Stomach smooth muscle (tissue), 2 donors: ENCODE results near the gene CCL13.

ENCODE experiments used
- H3K27ac ChIP-seq: one replicate; pipeline ENCODE4 v1.7.0; 2013; ENCODE audit warnings: mild to moderate bottlenecking, low read length, inconsistent platforms
- H3K27me3 ChIP-seq, 2 donors: one replicate each; pipeline ENCODE4 v1.7.0; 2013; ENCODE audit warnings: low read length in 2 of 2; ENCODE audit not compliant: insufficient read depth in 2 of 2, control insufficient read depth in 1 of 2
- H3K36me3 ChIP-seq, 2 donors: one replicate each; pipeline ENCODE4 v1.7.0; 2013; ENCODE audit warnings: low read length in 2 of 2; ENCODE audit not compliant: control insufficient read depth in 2 of 2, insufficient read depth in 2 of 2
- H3K4me1 ChIP-seq: one replicate; pipeline ENCODE4 v1.7.0; 2013; ENCODE audit warnings: low read length; ENCODE audit not compliant: control insufficient read depth, insufficient read depth
- H3K4me3 ChIP-seq, 2 donors: one replicate each; pipeline ENCODE4 v1.7.0; 2013; ENCODE audit warnings: low read length in 2 of 2
- H3K9ac ChIP-seq, 2 donors: one replicate each; pipeline ENCODE4 v1.7.0; 2013; ENCODE audit warnings: low read length in 2 of 2, mild to moderate bottlenecking in 1 of 2
- H3K9me3 ChIP-seq, 2 donors: one replicate each; pipeline ENCODE4 v1.7.0; 2013; ENCODE audit warnings: low read length in 2 of 2; ENCODE audit not compliant: control insufficient read depth in 2 of 2
- donor health status: healthy.
- donor health status: Pancreatic carcinoma.

The CCL13 gene

DNA sequence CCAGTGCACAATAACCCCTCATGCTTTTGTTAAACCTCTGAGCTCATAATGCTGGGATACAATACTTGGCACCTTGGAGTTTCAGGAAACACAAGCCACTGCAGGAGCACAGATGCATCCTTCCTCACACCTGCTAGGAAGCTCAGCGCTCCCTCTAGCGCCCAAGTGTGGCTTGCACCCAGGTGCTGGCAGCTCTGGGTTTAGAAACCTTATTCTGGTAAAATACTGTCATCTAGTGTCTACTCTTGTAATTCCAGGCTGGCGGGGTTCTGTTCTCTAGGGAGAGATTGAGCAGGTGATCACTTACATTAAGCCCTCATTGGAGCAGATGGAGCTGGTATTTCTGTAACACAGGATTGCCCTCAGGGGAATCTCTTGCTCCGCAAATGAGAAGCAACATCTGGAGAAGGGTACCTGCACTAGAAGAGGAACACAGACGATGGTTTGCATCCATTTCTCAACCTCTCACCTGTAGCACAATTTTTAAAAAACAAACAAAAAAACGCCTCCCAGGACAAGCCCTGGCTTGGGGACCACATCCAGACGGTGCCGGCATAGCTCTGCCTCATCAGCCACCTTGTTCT is 5.3 kb downstream of the CCL13 start:
- no peak overlapping the region for H3K4me3 ChIP-seq
- no peak overlapping the region for H3K9ac ChIP-seq
- H3K27ac ChIP-seq: no peak overlapping the region
- peaks cover 1 to 17% of the 10 kb centered on the region in 2 donors for H3K27me3 ChIP-seq
- H3K4me1 ChIP-seq: no peaks in the 10 kb centered on the region
- no peaks in the 10 kb centered on the region for H3K9me3 ChIP-seq
- H3K36me3 ChIP-seq: no peaks in the 10 kb centered on the region

DNA sequence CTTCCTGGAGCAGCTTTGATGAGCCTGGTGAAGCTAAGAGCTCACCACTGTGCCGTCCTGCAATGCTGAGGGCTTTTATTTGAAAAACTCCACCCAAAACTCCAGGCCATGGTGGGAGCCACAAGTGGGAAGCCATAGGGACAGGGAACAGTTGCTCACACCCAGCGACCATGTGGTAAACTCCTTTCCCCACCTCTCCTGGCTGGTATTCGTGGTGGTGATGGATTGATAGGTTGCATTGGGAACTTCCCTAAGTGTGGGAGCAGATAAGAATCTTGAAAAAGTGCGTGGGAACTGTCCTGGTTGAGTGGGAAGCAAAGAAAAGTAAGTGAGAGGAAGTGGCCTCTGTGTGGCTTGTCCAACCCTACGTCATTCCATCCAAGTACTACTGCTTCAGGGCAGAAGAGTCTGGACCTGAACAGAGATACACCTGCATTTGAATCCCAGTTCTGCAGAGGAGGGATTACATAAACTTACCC is 6.9 kb downstream of the CCL13 start, which contains the start of gene CCL1:
Gene CCL1, minus strand, starts transcription at position 51 of the 479 bp plus-strand sequence. CDS start 72 bp downstream, outside the sequence.
- Histone ChIP-seq H3K36me3 (no peaks in the 10 kb centered on the region), H3K27me3 (peaks cover 2 to 25% of the 10 kb centered on the region in 2 donors), H3K9me3 (no peaks in the 10 kb centered on the region), H3K27ac (no peak within 1 kb of the TSS), H3K9ac (no peak within 1 kb of the TSS), H3K4me3 (no peak within 1 kb of the TSS), H3K4me1 (no peaks in the 10 kb centered on the region)

- H3K4me3 ChIP-seq: no peak overlapping the region
- peaks cover 2 to 26% of the 10 kb centered on the region in 2 donors for H3K27me3 ChIP-seq
- peaks cover 4% of the 10 kb centered on the region for H3K4me1 ChIP-seq
- no peak overlapping the region for H3K9ac ChIP-seq
- no peaks in the 10 kb centered on the region for H3K36me3 ChIP-seq
- no peaks in the 10 kb centered on the region for H3K9me3 ChIP-seq
- no peak overlapping the region for H3K27ac ChIP-seq
Observed at GRCh38 chr17:34364751-34365150, 8.5 kb downstream of the CCL13 start.

DNA sequence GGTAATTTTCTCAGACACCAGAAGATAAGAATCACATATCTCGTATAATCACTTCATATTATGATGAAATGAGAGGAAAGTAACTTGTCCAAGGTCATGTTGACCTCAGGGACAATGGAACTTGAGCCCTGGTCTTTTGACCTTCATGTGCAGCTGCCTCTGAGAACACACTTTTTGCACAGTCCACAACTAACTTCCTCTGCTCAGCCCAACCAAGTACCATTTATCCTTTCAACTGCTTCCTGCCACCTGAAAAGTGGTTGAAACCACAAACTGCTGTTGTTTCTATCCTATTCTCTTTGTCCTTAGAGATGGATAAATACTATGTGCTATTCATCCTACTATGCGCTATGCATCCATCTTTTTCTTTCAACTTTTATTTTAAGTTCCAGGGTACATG is 9.1 kb downstream of the CCL13 start:
- no peak overlapping the region for H3K4me3 ChIP-seq
- H3K27me3 ChIP-seq: peaks cover 2 to 27% of the 10 kb centered on the region in 2 donors
- H3K36me3 ChIP-seq: no peaks in the 10 kb centered on the region
- peaks cover 4% of the 10 kb centered on the region for H3K4me1 ChIP-seq
- H3K9ac ChIP-seq: no peak overlapping the region
- no peaks in the 10 kb centered on the region for H3K9me3 ChIP-seq
- H3K27ac ChIP-seq: no peak overlapping the region

GRCh38 chr17:34366010-34366409 is 9.7 kb downstream of the CCL13 start:
- Histone ChIP-seq H3K4me3 (no peak overlapping the region), H3K9me3 (no peaks in the 10 kb centered on the region), H3K9ac (no peak overlapping the region), H3K27me3 (peaks cover 2 to 27% of the 10 kb centered on the region in 2 donors), H3K36me3 (no peaks in the 10 kb centered on the region), H3K4me1 (peaks cover 4% of the 10 kb centered on the region), H3K27ac (no peak overlapping the region)

GRCh38 chr17:34366529-34367107 is 10.3 kb downstream of the CCL13 start:
- Histone ChIP-seq H3K9me3 (no peaks in the 10 kb centered on the region), H3K4me1 (peaks cover 4% of the 10 kb centered on the region), H3K27me3 (peaks cover 2 to 27% of the 10 kb centered on the region in 2 donors), H3K36me3 (no peaks in the 10 kb centered on the region), H3K27ac (no peak overlapping the region), H3K9ac (no peak overlapping the region), H3K4me3 (no peak overlapping the region)

- no peak overlapping the region for H3K9ac ChIP-seq
- H3K9me3 ChIP-seq: no peaks in the 10 kb centered on the region
- H3K4me1 ChIP-seq: peaks cover 4% of the 10 kb centered on the region
- no peak overlapping the region for H3K4me3 ChIP-seq
- H3K27ac ChIP-seq: no peak overlapping the region
- peaks cover 2 to 22% of the 10 kb centered on the region in 2 donors for H3K27me3 ChIP-seq
- no peaks in the 10 kb centered on the region for H3K36me3 ChIP-seq
Observed at GRCh38 chr17:34367486-34368195, 11.4 kb downstream of the CCL13 start.

- H3K9ac ChIP-seq: no peak overlapping the region
- no peaks in the 10 kb centered on the region for H3K36me3 ChIP-seq
- no peaks in the 10 kb centered on the region for H3K9me3 ChIP-seq
- no peak overlapping the region for H3K27ac ChIP-seq
- peaks cover 2 to 18% of the 10 kb centered on the region in 2 donors for H3K27me3 ChIP-seq
- no peak overlapping the region for H3K4me3 ChIP-seq
- H3K4me1 ChIP-seq: peaks cover 4% of the 10 kb centered on the region
Observed at GRCh38 chr17:34368196-34368945, 12.1 kb downstream of the CCL13 start.

- Histone ChIP-seq H3K9ac (no peak overlapping the region), H3K27me3 (peaks cover 2 to 18% of the 10 kb centered on the region in 2 donors), H3K4me3 (no peak overlapping the region), H3K27ac (no peak overlapping the region), H3K4me1 (peaks cover 4% of the 10 kb centered on the region), H3K9me3 (no peaks in the 10 kb centered on the region), H3K36me3 (no peaks in the 10 kb centered on the region)
Observed at GRCh38 chr17:34368946-34369500, 12.7 kb downstream of the CCL13 start.

DNA sequence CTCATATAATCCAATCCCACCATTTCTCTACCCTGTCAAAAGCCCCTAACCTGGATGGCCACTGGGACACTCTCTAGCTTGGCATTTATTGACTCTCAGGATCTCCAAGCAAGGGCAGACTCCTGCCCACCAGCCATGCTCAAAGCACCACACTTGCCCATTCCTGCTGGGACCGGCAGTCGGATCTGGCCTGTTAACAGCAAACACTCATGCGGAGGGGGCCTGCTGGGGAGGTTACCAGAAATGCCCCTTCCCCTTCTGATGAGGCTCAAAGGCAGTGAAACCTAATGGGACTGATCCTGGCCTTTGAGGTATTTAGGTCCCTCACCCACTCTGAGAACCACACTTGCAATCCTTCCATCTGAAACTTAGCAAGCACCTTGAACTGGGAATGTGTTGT is 13.3 kb downstream of the CCL13 start:
- H3K36me3 ChIP-seq: no peaks in the 10 kb centered on the region
- H3K27me3 ChIP-seq: peaks cover 2 to 14% of the 10 kb centered on the region in 2 donors
- no peak overlapping the region for H3K27ac ChIP-seq
- no peak overlapping the region for H3K9ac ChIP-seq
- H3K9me3 ChIP-seq: no peaks in the 10 kb centered on the region
- peaks cover 4% of the 10 kb centered on the region for H3K4me1 ChIP-seq
- no peak overlapping the region for H3K4me3 ChIP-seq
